GM12873 (cell line): Measurements from ENCODE around the gene OR4D1.

ENCODE experiments used
- CTCF ChIP-seq: IDR thresholded peaks from 2 replicates; pipeline ENCODE4 v1.5.1; 2012; ENCODE audit warnings: low read depth, mild to moderate bottlenecking, moderate library complexity, low read length, control low read depth; ENCODE audit not compliant: insufficient read depth; ENCODE audit errors: missing control alignments

Gene OR4D1

DNA sequence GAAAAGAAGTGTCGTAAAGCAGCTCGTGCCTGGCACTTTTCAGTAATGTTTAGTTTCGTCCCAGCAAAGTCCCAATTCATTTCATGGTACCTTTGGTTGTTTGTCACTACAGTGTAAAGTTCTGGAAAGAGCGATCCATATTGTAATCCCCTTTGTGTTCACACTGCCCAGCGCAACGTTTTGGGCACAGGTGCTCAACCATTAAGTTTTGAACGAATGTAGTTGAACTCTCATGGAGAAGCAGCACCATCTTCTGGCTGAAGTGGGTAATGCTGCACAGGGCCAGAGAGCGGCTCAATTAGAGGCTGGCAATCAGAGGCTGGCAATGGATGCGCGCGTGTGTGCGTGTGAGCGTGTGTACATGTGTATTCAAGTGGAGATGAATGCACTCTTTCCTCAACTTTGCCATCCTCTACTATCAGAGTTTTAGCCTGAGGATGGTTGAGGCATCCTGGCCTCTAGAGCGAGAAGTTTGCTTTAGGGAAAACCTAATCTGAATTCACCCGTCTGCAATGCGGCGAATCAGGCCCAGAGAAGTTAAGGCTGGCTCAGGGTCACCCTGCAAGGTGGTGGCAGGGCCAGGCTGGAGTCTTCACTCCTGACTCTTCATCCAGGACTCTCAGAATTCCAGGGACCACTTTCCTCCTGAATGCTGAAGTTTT is 35.1 kb upstream of the OR4D1 start:
- peak; percentile 96 for TF ChIP-seq CTCF

- no peak for TF ChIP-seq CTCF
These were observed 34.2 kb upstream of the OR4D1 start for GRCh38 chr17:58113947-58114346.

GRCh38 chr17:58117382-58117781 is 30.8 kb upstream of the OR4D1 start:
- TF ChIP-seq CTCF, result no peak

GRCh38 chr17:58119491-58119890 is 28.7 kb upstream of the OR4D1 start:
- no peak for TF ChIP-seq CTCF

DNA sequence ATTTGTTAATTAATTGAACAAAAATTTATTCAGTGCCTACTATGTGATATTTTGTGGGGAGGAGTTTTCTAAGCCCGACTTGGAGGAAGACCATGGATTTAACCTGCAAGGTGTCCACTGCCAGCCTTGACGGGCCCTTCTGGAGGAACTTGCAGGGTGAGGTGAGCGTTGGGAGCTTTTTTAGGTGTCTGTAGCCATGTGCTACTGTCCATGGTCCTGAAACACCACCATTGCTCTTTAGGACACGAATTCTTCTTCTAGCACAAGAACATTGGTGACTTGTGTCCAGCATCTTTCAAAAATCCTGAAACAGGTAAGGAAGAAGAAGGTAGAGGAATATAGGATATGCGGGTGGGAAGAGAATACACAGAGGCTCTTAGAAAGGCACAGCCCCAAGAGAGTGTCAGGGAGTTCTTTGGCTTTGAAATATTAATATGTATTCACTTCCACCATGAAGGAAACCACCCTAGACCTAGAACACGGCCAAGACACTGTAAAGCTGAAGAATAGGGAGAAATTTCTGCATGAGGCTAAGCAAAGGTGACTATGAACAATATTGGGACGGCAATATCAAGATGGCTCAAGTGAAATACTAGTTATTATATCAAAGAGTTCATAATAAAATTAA is 27.9 kb upstream of the OR4D1 start:
- TF ChIP-seq CTCF, result no peak

GRCh38 chr17:58121925-58122324 is 26.3 kb upstream of the OR4D1 start:
- TF ChIP-seq CTCF, result peak; percentile 34

DNA sequence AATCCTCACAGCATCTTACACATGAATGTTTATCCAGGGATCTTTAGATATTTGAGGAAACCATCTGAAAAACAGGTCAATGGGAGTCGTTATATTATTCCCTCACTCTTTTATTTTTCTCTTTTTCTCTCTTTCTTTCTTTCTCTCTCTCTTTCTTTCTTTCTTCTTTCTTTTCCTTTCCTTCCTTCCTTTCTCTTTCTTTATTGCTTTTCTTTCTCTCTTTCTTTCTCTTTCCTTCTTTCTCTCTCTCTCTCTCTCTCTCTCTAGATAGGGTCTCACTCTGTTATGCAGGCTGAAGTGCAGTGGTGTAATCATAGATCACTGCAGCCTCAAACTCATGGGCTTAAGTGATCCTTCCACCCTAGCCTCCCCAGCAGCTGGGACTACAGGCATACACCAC is 20.3 kb upstream of the OR4D1 start:
- TF ChIP-seq CTCF, result no peak
